GM19397 (cell line): ENCODE data around the gene TNRC6C.
A peak's percentile ranks its signal among the peaks of the same experiment; 100 is the strongest.

Experiments used
- ATAC-seq: cut with Tn5 transposase; IDR thresholded peaks from one replicate; pipeline ENCODE4 v1.9.1; 2021; ENCODE audit warnings: mild to moderate bottlenecking, moderate library complexity; ENCODE audit not compliant: unreplicated experiment

The TNRC6C gene, protein sequence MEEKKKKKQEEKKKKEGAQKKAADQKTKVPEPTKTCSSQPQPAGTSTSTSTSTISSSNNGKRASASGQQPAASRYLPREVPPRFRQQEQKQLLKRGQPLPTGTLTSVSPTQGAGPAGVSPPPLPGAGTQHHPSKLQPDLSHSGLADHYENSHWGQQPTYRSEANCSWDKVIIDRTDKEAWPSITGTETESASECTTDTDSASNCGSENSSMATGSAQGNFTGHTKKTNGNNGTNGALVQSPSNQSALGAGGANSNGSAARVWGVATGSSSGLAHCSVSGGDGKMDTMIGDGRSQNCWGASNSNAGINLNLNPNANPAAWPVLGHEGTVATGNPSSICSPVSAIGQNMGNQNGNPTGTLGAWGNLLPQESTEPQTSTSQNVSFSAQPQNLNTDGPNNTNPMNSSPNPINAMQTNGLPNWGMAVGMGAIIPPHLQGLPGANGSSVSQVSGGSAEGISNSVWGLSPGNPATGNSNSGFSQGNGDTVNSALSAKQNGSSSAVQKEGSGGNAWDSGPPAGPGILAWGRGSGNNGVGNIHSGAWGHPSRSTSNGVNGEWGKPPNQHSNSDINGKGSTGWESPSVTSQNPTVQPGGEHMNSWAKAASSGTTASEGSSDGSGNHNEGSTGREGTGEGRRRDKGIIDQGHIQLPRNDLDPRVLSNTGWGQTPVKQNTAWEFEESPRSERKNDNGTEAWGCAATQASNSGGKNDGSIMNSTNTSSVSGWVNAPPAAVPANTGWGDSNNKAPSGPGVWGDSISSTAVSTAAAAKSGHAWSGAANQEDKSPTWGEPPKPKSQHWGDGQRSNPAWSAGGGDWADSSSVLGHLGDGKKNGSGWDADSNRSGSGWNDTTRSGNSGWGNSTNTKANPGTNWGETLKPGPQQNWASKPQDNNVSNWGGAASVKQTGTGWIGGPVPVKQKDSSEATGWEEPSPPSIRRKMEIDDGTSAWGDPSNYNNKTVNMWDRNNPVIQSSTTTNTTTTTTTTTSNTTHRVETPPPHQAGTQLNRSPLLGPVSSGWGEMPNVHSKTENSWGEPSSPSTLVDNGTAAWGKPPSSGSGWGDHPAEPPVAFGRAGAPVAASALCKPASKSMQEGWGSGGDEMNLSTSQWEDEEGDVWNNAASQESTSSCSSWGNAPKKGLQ (N-terminal part only)

DNA sequence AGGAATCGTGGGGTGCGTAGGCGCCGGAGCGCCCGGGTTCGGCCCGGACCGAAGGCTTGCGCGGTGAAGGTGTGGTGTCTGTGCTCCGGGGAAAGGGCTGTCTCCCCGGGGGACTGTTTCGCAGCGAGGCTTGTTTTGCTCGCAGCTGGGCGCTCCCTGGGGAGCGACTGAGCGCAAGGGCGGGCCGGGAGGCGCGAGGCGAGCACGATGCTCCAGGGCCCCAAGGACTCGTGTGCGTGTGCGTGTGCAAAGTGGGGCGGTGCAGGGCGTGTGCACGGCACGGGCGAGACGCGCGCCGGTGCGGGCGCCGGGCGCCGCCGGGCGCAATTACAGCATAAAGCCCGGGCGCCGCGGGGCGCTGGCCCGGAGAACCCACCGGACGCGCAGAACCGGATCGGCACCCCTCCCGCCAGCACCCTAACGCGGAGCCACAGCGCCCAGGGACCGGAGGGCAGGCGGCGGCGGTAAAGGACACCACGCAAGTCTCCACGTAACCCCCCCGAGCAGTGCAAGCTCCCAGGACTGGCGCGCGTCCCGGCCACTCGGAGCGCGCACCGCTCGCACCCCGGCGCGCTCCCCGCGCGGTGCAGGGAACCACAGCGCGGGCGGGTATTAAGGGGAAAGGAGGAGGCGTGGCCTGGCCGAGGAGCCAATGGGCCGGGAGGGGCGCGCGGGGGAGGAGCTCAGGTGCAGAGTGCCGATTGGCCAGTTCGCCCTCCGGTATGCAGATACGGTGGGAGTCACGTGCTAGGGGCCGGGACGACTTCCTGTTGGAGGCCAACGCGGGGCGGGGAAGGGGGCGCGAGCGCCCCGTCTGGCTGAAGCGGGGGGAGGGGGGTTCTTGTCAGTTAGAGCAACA is at the start of gene TNRC6C:
Gene TNRC6C, plus strand, starts transcription at position 847 of the 859 bp plus-strand sequence. CDS start 45,504 bp downstream, outside the sequence.
- peak; percentile 79 for ATAC-seq

DNA sequence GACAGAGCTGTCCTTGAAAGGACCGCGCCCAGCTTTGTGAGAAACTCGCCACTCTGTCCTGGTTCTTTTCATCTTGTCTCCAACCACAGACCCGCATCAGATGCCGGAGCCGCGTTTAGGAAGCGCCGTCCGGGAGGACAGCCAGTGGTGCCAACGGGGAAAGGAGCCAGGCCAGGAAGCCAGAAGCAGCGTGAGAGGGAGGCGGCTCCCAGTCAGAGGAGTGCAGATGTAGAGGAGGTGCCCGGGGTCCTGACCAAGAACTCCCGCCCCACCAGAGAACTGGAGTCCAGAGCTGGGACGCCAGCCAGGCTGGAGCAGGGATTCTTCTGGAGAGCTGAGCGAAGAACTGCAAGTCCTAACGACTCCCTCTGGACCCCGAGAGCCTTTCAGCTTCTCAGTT is 49.3 kb upstream of the TNRC6C start:
- ATAC-seq, result no peak

DNA sequence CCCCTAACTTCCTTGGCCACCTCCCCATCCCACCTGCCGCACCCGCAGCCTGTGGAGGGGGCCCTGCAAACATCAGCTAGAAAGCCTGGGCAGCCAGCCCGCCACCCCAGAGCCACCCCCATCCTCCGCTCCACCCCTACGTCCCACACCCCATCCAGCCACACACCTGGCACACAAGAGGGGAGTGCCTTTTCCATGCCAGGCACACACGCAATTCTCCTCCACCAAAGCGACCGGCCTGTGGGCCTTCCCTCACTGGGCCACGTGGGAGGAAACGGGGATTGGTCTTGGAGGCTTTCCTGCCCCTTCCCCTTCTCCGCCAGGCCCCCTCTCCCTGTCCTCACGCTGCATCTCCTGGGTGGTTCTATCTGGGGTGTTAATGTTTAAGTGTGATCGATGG is 48.7 kb upstream of the TNRC6C start:
- no peak for ATAC-seq

DNA sequence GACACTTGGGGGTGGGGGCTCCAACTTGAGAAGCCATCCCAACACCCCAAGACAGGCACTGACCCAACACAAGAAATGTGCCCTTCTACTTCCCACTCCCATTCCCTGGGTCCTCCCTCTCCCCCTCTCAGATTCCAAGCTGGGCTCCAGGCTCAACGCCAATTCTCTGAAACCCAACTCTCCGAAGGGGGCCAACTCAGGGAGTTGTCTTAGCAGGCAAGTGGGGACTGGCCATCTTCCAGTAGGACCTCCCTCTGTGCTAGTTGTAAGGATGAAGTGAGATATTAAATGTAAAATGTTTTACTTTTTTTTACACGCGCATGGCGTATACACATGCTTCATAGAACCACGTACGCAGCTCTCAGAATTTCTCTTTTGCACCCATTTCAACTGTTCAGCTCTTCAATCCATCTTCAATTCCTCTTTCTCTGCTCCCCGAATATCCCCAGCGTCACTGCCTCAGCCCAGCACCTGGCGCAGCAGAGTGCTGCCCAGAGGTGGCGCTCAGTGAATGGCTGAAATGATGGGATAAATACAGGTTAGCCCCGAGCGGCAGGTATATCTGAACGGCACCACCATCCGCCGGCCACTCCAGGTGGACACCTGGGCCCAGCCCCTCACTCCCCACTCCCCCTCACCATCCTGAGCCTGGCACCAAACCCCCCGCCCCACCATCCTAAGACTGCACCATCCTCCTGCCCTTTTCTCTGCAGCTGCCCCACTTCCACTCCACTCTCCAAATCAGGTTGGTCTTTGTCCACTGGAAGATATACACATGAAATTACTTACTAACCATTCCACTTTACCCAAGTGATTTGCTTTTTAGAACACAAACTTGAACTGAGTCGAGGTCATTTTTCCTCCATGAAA is 43.9 kb upstream of the TNRC6C start:
- ATAC-seq, result no peak

DNA sequence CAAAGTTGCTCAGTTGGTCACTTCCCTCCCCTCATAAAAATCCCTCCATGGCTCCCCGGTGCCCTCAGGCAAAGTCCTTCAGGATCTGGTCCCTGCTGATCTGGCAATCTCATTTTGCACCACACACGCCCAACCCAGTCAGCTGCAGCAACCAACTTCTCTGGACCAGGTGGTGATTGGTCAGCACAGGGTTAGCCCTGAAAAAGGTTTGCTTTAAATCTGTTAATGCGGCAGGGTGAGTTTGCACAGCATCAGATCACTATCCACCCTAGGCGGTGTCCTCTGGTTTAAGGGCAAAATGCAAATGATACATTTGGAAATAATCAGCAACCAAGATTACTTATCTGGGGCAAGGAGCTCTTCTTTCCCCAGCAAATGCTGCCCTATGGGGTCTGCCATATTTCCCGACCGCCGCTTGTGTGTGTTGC is 42.9 kb upstream of the TNRC6C start:
- ATAC-seq, result no peak

DNA sequence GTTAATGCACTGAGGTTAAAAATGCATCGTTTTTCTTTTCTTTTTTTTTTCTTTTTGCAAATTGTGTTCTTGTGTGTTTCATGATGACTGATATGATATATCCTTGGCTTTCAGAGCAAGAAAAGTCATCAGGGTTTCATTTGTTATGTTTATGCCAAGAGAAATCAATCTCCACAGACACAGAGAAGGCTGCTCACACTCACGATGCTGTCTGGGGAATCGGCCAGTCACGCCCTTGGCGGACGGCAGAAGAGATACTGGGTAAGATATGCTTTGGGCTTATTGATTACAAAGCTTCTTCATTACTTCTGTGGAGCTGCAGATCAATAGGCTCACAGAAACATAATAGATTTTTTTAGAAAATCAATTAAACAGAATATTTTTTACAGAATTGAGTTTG is 42.2 kb upstream of the TNRC6C start:
- ATAC-seq, result no peak

DNA sequence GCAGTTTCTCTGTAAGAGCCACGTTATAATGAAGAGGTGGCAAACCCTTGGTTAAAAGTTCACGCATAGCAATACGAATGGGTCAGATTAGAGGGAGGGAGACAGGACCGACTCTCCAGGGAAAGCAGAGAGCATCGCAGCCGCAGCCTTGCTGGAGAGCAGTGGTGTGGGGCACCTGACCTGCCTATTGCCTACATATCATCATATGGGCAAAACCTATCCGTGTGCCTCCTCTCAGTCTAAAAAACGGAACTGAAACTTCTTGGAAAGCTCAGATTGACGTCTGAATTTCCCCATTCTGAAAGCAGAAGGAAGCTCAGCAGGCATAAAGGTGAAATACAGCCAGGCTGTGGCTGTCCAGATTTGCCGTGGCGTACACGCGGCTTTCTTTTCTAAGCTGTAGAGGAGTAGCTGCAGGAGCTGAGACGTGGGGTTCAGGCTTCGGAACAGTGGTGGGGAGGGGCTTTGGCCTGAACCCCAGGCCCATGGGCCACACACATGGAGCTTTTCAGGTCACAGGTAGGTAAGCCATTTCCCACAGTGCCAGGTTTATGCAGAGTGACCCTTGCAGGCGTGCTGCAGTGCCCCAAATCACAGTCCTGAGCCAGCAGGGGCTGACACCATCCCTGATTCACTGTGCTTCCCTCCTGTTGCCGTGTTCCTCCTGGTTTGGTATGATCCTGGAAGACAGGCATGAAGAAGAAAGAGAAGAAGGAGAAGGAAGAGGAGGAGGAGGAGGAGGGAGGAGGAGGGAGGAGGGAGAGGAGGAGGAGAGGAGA is 41.6 kb upstream of the TNRC6C start:
- ATAC-seq, result no peak

DNA sequence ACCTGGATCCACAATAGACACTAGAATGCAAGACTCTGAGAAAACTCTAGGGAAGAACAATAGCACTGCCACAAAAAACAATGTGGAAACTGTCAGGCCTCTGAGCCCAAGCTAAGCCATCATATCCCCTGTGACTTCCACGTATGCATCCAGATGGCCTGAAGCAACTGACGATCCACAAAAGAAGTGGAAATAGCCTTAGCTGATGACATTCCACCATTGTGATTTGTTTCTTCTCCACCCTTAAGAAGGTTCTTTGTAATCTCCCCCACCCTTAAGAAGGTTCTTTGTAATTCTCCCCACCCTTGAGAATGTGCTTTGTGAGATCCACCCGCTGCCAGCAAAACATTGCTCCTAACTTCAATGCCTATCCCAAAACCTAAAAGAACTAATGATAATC is 39.2 kb upstream of the TNRC6C start:
- ATAC-seq, result no peak

DNA sequence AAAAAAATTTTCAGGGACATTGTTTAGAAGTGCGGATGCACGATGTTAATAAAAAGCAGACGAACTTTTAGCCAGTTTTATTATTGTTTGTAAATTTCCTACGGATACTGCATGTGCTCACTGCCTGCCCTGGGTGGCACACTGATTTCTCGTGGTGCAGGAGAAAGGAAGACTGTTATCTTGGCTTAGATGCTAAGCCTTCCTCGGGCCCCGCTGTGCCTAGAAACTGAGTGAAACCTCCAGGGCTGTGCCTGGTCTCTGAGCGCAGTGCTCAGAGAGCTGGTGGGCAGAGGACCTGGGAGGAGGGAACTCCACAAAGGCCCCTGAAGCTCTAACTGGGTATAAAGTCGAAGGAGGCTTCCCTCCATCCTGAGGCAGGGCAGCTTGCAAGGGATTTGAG is 35.4 kb upstream of the TNRC6C start:
- no peak for ATAC-seq

DNA sequence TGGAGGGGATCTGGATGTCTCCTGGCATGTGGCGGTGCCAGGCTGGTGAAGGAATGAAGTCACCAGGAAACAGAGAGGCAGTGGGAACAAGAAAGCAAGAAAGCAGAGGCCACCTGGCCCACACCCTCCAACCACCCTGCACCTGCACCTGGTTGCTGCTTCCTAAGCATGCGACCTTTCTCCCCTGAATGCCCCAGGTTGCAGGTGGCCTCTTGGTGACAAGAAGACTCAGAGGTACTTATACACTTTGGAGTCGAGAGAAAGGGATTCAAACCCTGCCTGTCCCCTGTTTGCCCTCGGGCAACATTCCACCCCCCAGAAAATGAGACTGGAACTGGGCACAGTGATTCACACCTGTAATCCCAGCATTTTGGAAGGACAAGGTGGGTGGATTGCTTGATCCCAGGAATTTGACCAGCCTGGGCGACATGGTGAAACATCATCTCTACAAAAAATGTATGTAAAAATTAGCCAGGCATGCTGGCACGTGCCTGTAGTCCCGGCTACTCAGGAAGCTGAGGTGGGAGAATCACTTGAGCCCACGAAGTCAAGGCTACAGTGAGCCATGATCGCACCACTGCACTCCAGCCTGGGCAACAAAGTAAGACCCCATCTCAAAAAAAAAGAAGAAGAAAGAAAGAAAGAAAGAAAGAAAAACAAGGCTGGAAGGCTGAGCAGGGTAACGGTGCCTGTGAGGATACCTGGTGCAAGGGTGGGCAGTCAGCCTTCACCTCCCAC is 34.6 kb upstream of the TNRC6C start:
- ATAC-seq, result no peak

DNA sequence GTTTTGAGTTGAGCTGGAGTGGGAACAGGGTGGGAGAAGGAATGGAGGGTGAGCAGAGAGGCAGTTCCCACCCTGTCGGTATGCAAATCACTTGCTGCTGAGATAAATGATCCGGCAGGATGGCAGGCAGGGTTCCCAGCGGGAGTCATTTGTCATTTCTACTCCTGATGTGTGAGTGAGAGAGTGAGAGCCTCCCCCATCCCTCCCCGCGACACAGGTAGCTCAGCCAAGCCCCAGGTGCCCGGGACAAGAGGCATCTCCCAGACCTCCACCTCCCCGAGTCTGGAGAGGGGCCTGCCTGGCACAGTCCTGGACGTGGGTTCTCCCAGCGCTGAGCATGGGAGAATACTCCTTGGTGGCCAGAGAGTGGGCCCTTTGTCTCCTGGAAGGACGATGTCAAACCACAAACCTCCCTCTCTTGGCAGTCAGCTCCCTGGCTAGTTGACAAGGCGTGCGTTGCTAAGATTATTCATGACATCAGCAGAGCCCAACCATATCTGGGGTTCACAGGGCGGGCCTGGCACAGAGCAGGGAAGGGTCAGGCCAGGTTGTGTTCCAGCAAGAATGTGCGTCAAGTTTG is 33.7 kb upstream of the TNRC6C start:
- ATAC-seq, result no peak

DNA sequence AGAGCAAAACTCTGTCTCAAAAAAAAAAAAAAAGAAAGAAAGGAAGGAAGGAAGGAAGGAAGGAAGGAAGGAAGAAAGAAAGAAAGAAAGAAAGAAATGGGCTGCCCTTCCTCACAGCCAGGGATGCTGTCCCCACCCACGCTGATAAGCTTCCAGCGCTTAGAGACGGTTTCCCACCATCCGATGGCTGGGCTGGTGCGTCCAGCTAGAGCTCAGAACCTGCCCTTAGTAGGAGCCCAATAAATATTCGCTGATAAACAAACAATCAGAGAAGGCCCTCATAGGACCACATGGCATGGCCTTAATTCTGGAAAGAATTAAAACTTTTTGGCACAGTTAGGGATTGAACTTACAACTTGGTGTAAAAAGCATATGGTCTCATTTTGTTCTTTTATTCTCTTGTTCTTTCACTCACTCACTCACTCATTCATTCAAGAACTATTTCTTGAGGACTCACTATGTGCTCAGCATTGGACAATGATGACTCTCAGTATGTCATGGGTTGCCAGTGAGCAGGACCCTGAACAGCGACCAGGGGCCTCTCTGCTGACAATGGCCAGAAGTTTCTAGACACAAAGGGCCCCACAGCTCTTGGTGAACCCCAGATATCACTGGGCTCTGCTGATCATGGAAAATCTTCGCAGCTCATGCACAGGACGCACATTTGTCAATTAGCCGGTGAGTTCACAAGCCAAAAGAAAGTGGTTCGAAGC is 32.5 kb upstream of the TNRC6C start:
- no peak for ATAC-seq

DNA sequence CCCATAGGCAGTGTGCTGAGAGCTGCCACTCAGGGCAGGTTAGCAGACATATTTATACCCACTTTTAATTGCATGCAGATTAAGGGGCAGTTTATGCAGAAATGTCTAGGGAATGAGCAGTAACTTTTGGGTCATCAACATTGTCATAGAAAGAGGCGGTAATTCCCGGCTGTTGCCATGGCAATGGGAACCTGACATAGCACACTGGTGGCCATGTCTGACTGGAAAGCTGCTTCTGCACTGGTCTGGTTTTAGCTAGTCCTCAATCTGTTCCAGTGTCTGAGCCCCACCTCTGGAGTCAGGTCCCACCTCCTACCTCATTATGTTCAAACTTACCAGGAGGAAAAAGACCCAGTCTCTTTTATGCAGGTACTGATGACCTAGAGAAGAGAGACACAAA is 31.5 kb upstream of the TNRC6C start:
- no peak for ATAC-seq

DNA sequence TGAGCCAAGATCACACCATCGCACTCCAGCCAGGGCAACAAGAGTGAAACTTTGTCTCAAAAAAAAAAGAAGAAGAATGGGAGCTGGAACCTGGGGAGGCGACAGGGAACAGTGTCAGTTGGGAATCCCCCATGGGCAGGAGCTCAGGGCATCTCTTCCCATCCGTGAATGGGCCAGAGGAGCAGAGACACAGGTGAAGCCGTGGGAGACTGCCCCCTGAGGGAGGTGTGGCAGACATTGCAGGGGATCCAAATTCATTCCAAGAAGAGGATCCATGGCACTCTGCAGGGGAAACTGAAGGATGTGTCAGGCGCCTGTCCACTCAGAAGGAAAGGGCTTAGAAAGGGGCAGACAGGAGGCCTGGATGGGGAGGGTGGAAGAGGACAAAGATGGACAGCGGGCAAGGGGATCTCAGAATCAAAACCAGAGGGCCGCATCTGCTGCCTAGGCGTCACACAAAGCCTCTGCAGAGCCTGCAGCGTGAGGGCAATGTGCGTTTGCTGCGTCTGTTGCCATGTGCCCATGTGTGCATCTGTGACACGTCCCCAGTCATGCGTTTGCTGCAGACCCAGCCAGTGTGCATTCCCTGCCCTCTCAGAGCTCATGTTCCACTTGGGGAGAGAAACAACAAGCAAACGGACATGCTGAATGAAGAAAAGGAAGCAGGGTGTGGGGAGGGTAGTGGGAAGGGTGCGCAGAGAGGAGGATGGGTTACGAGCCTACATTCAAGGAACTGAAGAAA is 30.6 kb upstream of the TNRC6C start:
- ATAC-seq, result no peak

DNA sequence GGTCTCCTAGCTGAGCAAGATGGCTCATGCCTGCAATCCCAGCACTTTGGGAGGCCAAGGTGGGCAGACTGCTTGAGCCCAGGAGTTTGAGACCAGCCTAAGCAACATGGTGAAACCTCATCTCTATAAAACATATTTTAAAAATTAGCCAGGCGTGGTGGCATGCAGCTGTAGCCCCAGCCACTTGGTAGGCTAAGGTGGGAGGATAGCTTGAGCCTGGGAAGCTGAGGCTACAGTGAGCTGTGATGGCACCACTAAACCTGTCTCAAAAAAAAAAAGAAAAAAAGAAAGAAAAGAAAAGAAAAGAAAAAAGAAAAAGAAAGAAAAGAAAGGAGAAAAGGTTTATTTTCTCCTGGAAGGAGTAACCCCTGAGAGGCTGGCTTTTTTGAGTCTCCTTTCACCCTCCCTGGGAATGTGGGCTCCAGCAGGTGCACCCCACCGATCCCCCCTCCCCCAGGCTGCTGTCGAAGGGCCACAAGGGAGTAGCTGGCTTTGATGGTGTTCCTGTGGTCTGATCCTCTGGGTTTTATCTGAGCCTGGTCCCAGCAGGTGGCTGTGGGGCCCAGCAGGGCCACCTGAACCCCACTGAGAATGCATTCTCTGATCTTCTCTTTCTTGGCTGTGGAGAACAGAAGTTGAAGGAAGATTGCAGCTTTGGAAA is 29.9 kb upstream of the TNRC6C start:
- ATAC-seq, result no peak

DNA sequence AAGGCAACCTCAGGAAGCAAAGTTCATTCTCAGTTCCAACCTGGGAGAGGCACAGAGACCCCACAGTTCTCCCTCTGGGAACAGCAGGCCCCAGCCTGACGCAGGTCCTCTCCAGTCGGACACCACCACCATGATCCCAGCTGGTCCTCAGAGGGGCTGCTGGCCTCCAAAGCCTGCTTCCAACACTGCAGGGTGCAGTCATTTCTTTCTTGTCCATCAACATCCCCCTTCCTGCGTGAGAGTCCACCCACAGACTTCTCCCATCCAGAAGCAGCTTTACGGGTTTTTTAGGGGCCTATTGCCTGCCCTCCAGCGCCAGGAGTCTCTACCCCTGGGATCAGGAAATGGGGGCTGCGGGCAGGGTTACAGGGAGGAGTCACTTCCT is 29.3 kb upstream of the TNRC6C start:
- ATAC-seq, result no peak
